ENCODE measurements around the gene DTNBP1. TPM values are rescaled to one million over a fixed set of nuclear protein-coding genes. Genes with fewer than 3 reads are reported as not detected.

Gene DTNBP1
- total and polyA plus RNA-seq, 2 of the 8 experiments (the other 6 are each of a cell fraction or from before 2014, with no cell fraction given) = 13.5 to 22.1 TPM

DNA sequence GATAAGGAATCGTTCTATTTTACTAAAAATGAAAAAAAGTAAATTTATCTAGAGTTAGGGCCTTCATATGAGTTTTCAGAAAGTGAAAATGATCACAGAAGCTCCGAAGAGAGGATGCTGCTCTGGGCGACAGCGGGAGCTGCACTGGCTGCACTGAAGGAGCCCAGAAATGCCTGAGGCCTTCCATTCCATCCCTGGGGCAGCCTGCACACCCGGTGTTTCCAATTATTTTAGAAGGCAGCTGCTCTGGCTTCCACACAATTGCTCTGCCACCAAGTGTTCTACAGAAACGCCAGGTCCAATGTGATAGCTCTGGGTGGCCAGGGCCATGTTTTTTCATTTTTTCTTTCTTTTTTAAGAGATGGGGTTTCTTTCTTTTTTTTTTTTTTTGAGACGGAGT, 3.6 kb downstream of the DTNBP1 start:
- FAIRE-seq (no peak), DNase-seq (ENCODE audit: low read depth in 1 of 2, low spot score in 2 of 2) (no peak)
- Histone ChIP-seq H3K79me1 (ENCODE audit: low read depth, low read length) (no peaks in the 10 kb centered on the region), H2BK120ac (replicated peaks; ENCODE audit: low read depth, low read length) (no peak overlapping the region), H2BK15ac (ENCODE audit: low read length) (no peak overlapping the region), H3K23ac (ENCODE audit: insufficient read length) (no peak overlapping the region), H4K20me1 (replicated peaks in 1 of 2; ENCODE audit: control insufficient read depth in 1 of 2, insufficient read depth in 2 of 2, low read length in 2 of 2) (peaks cover 0 to 4% of the 10 kb centered on the region in 2 experiments), H4K91ac (replicated peaks; ENCODE audit: insufficient read length, low read length) (no peak overlapping the region), H3K27ac (ENCODE audit: low read depth, low read length) (no peak overlapping the region), H3K4me3 (ENCODE audit: extremely low read depth in 1 of 4, insufficient read depth in 2 of 4, low read depth in 3 of 4, low read length in 4 of 4) (no peak overlapping the region), H3K23me2 (ENCODE audit: low read depth, low read length) (peaks cover 8% of the 10 kb centered on the region; the same call in 1 of the 2 replicates), H2BK12ac (ENCODE audit: low read depth, low read length) (no peak overlapping the region), H2AFZ (ENCODE audit: low read length) (no peak overlapping the region), H3K79me2 (ENCODE audit: control insufficient read depth in 1 of 2, insufficient read depth in 2 of 2, low read length in 2 of 2) (0 out of 4 replicates have a peak, but pooled peaks cover 0 to 5% of the 10 kb centered on the region in 2 experiments), H3K4me2 (ENCODE audit: insufficient read depth in 1 of 2, low read depth in 2 of 2, low read length in 2 of 2) (no peak overlapping the region), H3K9ac (replicated peaks in 1 of 4; ENCODE audit: extremely low read depth in 1 of 4, low read depth in 3 of 4, low read length in 3 of 4) (no peak overlapping the region), H3K14ac (ENCODE audit: insufficient read length) (no peak overlapping the region), H3K18ac (ENCODE audit: extremely low read depth, low read length) (no peak overlapping the region), H3K27me3 (replicated peaks in 1 of 4; ENCODE audit: control insufficient read depth in 3 of 4, extremely low read depth in 1 of 4, insufficient read depth in 3 of 4, low read length in 3 of 4) (peaks cover 6 to 12% (median 11%) of the 10 kb centered on the region in 4 experiments), H2BK5ac (ENCODE audit: low read depth, low read length) (no peak overlapping the region), H3K56ac (replicated peaks; ENCODE audit: insufficient read length, low read depth, low read length) (no peak overlapping the region), H4K5ac (ENCODE audit: insufficient read length, low read depth, low read length) (no peak overlapping the region), H2BK20ac (ENCODE audit: low read length) (no peak overlapping the region), H2AK5ac (ENCODE audit: low read depth, low read length) (no peak overlapping the region), H3K9me3 (ENCODE audit: insufficient read depth in 2 of 2, low read depth in 1 of 2, low read length in 1 of 2) (no peaks in the 10 kb centered on the region), H3K36me3 (ENCODE audit: control insufficient read depth in 2 of 4, insufficient read depth in 4 of 4, low read length in 3 of 4) (no peaks in the 10 kb centered on the region; a peak in 1 of 8 replicates), H4K8ac (ENCODE audit: extremely low read depth, insufficient read depth, low read length) (no peak overlapping the region), H3K4ac (replicated peaks; ENCODE audit: insufficient read length, low read depth, low read length) (no peak overlapping the region), H3K4me1 (replicated peaks in 1 of 4; ENCODE audit: control insufficient read depth in 3 of 4, insufficient read depth in 4 of 4, low read length in 3 of 4) (peaks cover 0 to 6% (median 4%) of the 10 kb centered on the region in 4 experiments; a peak in 4 of 7 replicates)
- 75% methylated on average over 6 of the region's 7 CpGs; no CpG with 5 or more reads in 1 of the 2 experiments for WGBS, 2 experiments (ENCODE audit: extremely low coverage in 1 of 2, insufficient coverage in 1 of 2, insufficient read length in 1 of 2, insufficient replicate concordance in 2 of 2, low coverage in 1 of 2, low lambda C conversion rate in 2 of 2, missing lambda C conversion rate in 1 of 2)
- ChIA-PET CTCF (ENCODE audit: partially characterized antibody) (interaction anchor here (1.1 to 2.0 kb wide), 4 partner anchors 10 to 36 kb away, joined by 3 to 5 read pairs (median 4); no protein-coding TSS in a partner anchor), POLR2A (ENCODE audit: partially characterized antibody) (interaction anchor here (1.4 kb wide), 1 partner anchor 126 kb away, joined by 3 read pairs; no protein-coding TSS in a partner anchor)
- TF ChIP-seq MAFK (IDR thresholded peaks at IDR 0.05; ENCODE audit: low read depth, low read length) (no peak), CTBP2 (IDR thresholded peaks at IDR 0.05; ENCODE audit: borderline replicate concordance, insufficient read depth, insufficient read length, low read length) (no peak), RNF2 (IDR thresholded peaks at IDR 0.05; ENCODE audit: borderline replicate concordance, low read depth, low read length, missing control alignments, poor library complexity, severe bottlenecking) (no peak), NRF1 (IDR thresholded peaks at IDR 0.05; ENCODE audit: low read depth, low read length) (no peak), YY1 (IDR thresholded peaks at IDR 0.05; ENCODE audit: low read depth, low read length) (no peak), ZNF274 (IDR thresholded peaks at IDR 0.05; ENCODE audit: borderline replicate concordance, extremely low read depth, low read length) (no peak), GTF2F1 (IDR thresholded peaks at IDR 0.05; ENCODE audit: borderline replicate concordance, low read depth, low read length) (no peak), GABPA (IDR thresholded peaks at IDR 0.05; ENCODE audit: borderline replicate concordance, insufficient read depth, low read length) (no peak), NANOG (IDR thresholded peaks at IDR 0.05; ENCODE audit: insufficient read depth, low read depth, low read length, poor library complexity, severe bottlenecking) (no peak), SP2 (IDR thresholded peaks at IDR 0.05; ENCODE audit: low read length) (no peak), EP300 (IDR thresholded peaks at IDR 0.05; ENCODE audit: borderline replicate concordance in 1 of 2, low read depth in 2 of 2, low read length in 2 of 2) (no peak), SRF (IDR thresholded peaks at IDR 0.05; ENCODE audit: low read depth, low read length) (no peak), RXRA (IDR thresholded peaks at IDR 0.05; ENCODE audit: insufficient read depth, low read depth, low read length) (no peak)
